Keratinocyte (primary cell): ENCODE results near the gene KDM4B.

Experiments
- CTCF ChIP-seq, 3 experiments: IDR thresholded peaks in 1 of 3; conservative IDR thresholded peaks in 1 of 3; optimal IDR thresholded peaks in 1 of 3; 2 replicates in 2 of 3; 3 replicates in 1 of 3; pipeline versions ENCODE3 to v1.5.1; 2011; ENCODE audit warnings: low read length in 3 of 3, mild to moderate bottlenecking in 3 of 3, moderate library complexity in 2 of 3, control low read depth in 1 of 3, inconsistent platforms in 1 of 3; ENCODE audit not compliant: insufficient read depth in 2 of 3; ENCODE audit errors: extremely low read depth in 1 of 3
- EZH2 ChIP-seq: IDR thresholded peaks from one replicate; pipeline ENCODE4 v1.6.1; 2012; ENCODE audit warnings: inconsistent platforms, mild to moderate bottlenecking, low read length, moderate library complexity

DNA sequence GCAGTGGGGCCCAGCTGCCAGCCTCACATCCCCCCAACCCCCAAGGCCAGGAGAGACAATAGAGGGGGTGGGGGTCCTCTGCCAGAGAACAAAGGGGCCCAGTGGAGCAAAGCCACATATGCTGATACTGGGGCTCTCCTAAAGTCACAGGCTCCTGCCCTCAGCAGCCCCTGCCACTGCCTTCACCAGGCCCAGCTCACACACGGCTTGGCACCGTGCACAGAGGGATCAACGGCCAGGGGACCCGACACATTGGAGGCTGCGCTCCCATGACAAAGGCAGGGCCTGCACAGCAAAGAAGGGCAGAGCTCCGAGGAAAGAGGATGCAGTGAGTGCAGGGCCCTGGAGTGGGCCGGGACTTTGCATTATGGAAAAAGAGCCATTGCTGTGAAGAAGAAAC lies 146.4 kb downstream of the KDM4B start:
- TF ChIP-seq CTCF (optimal IDR thresholded peaks at IDR 0.05 in 1 of 3, IDR thresholded peaks at IDR 0.05 in 1 of 3, conservative IDR thresholded peaks at IDR 0.05 in 1 of 3; ENCODE audit: extremely low read depth in 1 of 3, insufficient read depth in 2 of 3, low read length in 3 of 3): no peak
- TF ChIP-seq EZH2: no peak
